IPS-NIHi7 (cell line): ENCODE measurements around the gene PAPOLA.
"Not testable (repeated sequence)": the region's sequence is repeated elsewhere in the genome, so short reads cannot be mapped to it uniquely, and the experiment has no call there.

Experiments
- DNase-seq: peaks from one replicate; pipeline ENCODE4 v3.0.0; 2012; ENCODE audit warnings: mixed read lengths; ENCODE audit errors: extremely low spot score

PAPOLA gene

DNA sequence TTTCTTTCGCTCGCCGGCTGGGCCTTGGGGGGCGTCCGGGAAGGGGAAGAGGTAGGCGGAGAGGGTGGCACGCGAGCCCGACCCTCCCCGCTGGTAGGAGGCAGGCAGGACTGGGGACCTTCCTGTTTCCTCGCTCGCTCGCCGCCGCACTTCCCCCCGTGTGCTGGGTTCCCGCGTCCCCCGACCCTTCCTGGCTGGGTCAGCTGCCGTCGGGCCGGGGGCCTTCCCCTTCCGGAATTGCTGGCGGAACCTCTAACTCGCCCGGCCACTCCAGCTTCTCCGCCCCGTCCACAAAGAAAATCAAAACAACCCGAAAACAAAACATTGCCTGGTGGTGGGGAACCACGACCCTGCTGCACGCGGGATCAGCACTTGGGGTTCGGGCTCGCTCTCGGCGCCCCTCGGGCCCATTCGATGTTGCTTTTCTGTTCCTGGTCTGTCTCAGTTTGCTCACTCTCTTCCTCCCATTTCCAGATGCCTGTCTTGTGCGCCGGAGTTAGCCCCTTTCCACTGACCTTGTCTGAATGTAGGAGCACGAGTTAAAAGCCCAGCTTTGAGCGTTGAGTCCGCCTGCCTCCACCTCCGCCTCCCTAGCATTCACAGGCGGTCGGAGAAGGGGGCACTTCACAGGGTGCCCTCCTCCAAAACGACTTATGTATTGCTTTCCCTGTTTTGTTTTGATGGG lies 581 bp downstream of the PAPOLA start:
- peak; percentile 67 for DNase-seq

DNA sequence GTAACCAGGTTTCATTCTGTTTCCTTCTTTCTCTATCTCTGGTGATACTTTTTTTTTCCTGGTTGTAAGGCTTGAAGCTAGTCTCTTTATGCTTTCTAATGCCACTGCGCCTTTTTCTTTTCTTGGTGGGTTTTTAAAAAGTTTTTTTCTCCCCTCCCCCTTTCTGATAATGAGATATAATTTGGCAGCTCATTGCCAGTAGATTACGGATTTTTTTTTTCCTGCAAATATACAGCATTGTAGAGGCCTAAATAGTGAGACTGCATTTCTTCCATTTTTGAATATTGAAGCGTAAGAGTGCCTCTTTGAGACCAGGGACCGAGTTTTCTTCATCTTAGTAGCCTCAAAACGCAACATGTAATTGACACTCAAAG lies 1.1 kb downstream of the PAPOLA start:
- no peak for DNase-seq

DNA sequence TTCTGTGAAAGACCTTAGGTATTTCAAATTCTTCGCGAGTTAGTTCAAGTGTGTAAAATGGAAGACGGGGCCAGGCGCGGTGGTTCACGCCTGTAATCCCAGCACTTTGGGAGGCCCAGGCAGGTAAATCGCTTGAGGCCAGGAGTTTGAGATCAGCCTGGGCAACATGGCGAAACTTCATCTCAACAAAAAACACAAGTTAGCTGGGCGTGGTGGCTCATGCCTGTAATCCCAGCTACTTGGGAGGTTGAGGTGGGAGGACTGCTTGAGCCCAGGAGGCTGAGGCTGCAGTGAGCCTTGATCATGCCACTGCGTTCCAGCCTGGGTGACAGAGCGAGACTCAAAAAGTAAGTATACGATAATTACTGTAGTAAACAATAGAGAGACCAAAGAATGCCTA lies 2.2 kb downstream of the PAPOLA start:
- not testable (repeated sequence) for DNase-seq

DNA sequence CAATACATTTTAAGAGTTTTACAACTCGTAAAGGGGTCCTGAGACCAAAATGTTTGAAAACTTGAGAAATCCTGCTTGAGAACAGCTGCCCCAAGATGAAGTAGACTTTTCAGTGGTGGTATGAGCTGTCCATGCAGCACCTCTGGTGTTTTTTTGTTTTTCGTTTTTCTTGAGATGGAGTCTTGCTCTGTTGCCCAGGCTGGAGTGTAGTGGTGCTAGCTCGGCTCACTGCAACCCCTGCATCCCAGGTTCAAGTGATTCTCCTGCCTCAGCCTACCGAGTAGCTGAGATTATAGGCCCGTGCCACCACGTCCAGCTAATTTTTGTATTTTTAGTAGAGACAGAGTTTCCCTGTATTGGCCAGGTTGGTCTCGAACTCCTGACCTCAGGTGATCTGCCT lies 5.5 kb downstream of the PAPOLA start:
- DNase-seq = no peak

DNA sequence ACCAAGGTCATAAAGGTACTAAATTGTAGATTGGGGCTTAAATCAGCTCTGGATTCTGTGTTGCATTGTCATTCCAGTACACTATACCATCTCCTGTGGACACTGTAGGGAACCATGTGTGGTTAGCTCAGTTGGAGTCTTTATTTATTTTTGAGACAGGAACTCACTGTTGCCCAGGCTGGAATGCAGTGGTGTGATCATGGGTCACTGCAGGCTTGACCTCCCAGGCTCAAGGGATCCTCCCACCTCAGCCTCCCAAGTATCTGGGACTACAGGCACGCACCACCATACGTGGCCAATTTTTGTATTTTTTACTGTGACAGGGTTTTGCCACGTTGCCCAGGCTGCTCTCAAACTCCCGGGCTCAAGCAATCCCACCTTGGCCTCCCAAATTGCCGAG lies 6.7 kb downstream of the PAPOLA start:
- no peak for DNase-seq

DNA sequence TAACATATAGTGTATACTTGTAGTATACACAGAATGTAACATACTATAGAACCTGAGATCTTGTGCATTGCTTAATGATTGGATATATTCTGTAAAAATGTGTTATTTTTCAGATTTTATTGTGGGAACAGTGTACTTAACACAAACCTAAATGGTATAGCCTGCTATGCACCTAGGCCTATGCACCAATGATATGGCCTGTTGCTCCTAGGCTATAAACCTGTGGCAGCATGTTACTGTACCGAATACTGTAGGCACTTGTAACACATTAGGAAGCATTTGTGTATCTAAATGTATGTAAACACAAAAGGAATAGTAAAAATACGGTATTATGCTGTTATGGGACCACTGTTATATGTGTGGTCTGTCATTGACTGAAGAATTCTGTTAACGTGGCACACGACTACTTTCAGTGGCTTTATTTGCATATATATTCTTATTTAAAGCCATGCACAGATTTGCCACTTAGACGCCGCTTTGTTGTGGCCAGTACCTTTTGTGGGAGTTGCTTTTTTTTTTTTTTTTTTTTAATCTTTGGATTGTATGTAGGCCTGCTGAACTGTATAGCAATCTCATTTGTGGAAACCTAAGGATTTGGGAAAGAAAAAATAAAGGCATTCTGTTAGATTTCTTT lies 7.4 kb downstream of the PAPOLA start:
- DNase-seq = no peak

DNA sequence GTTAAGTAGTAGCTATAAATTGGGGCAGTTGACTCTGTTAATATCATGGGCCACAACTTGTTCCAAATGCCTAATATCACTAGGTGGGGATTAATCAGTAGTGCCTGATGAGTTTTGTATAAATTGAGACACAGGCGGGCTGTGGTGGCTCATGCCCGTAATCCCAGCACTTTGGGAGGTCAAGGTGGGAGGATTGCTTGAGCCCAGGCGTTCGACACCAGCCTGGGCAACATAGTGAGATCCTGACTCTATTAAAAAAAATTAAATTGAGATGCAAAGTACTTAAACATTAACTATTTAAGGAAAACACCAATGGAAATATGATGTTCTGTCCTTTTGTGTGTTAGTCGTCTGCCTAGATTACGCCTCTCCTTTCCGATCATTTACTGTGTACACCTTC lies 9.0 kb downstream of the PAPOLA start:
- no peak for DNase-seq

DNA sequence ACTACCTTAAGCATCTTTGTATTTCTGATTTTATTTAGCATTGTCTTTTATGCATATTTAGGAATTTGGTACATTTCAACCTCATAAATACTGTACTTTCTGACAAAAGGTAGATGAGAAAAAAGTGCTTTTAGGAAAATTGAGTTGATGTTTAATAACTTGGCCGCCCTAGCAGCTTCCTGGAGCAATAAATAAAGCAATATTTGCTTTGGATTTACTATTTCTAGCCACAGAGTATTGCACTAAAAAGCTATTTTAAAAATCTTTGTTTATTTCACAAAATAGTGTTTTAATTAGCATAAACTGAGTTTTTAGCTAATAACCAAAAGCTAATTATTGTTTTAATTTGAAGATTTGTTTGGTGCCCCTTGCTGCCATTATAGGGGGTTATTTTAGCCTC lies 9.5 kb downstream of the PAPOLA start:
- DNase-seq = no peak

DNA sequence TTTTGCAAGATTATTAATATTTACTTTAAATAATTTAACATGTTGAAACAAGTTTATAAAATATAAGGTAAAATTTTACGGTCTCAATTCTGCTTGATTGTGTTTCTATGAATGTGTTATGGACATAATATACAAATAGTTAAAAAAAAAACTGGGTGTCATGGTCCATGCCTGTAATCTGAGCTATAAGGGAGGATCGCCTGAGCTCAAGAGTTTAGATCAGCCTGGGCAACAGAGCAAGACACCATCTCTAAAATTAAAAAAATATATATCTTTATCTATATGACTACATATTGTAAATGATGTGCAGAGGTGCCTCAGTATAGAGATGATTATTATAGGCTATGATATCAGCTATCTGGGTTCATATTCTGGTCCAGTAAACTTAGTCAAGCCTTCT lies 9.9 kb downstream of the PAPOLA start:
- DNase-seq = no peak

DNA sequence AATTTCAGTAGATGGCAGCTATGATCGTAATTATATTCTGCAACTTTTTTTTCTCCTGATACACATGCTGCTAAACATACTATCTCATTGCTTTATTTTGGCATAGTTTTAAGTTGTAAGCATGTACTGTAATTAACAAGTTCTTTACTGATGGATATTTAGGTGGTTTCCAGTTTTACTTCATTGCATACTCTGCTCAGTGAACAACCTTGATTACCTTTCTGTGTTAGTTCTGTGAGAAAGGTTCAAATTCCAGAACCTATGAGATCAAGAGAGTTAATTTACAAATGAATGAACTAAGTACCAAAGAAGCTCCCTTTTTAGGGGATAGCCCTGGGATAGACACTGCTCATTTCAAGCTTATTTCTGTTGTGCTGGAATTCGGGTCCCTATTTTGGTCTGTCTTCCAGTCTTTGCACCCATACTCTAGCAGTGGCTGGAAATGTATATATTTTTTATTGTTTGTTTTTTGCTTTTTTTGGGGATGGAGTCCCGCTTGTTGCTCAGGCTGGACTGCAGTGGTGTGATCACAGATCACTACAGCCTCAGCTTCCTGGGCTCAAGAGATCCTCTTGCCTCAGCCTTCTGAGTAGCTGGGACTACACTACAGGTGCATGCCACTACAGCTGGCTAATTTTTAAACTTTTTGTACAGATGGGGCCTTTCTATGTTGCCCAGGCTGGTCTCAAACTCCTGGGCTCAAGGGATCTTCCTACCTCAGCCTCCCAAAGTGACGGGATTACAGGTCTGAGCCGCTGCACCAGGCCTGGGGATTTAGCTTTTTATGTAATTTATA lies 10.6 kb downstream of the PAPOLA start:
- peak; percentile 16 for DNase-seq

DNA sequence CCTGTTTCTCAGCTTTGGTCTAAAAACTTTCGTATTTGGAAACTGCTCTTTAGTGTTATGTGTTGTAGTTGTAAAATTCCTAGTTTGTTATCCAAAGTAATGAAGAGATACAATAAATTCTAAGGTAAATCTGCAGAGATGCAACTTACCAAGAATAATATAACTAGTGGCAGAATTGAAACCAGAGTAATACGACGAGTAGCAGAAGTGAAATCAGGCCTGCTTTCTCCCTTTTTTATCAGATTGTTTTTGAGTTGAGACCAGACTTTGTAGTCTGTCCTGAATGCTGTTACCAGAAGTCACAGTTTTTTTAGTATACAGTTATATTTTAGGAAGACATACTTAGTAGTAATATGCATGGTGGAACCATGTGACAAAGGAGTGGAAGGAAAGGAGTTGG lies 12.5 kb downstream of the PAPOLA start:
- DNase-seq = no peak

DNA sequence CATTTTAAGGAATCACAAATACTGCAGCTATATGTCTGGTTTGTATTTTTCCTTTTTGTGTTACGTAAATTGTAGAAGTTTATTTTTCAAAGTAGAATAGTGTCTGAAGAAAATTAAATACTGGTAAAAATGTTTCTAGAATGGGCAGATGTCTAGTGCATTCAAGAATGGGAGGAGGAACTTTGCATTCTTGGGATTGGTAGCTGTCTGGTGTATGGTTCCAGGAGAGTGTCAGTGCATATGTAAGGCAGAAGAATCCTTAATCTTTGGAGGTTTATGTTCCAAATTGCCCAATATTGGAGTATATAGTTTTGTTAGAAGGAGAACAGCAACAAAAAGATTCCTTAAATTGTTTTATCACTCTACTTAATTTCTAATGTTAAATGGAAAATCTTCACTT lies 13.5 kb downstream of the PAPOLA start:
- DNase-seq = no peak

DNA sequence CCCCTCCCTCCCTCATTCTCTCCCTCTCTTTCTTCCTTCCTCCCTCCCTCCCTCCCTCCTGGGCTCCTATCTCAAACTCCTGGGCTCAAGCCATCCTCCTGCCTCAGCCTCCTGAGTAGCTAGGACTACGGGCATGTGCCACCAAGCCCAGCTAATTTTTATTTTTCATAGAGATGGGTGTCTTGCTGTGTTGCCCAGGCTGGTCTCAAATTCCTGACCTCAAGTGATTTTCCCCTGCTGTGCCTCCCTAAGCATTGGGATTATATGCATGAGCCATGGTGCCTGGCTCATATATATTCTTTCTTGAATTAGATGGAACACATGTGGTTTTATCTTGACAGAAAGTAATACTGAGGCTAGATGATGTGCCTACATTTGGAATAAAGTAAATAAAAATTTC lies 14.2 kb downstream of the PAPOLA start:
- DNase-seq = no peak

DNA sequence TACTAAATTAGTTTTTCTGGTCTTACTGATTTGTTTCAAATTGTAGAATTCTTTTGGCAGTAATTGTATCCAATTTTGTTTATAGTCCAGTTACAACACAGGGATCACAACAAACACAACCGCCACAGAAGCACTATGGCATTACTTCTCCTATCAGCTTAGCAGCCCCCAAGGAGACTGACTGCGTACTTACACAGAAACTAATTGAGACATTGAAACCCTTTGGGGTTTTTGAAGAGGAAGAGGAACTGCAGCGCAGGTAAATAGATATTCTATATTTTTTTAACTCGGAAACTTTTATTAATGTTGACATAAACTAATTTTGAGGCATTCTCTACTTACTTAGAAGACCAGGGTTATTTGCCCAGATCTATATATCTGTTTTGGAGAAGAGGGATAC lies 17.8 kb downstream of the PAPOLA start:
- no peak for DNase-seq

DNA sequence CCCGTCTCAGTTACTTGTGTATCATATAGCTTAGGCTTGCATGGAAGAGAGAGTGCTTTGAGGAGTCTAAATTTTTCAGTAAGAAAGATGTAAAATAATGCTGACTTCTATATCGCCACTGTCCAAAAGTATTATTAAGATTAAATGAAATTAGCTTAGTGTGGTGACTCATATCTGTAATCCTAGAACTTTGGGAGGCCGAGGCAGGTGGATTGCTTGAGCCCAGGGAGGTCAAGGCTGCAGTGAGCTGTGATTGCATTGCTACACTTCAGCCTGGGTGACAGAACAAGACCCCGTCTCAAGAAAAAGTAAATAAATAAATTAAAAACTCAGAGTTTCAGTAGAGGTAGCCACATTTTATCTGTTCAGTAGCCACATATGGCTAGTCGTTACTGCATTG lies 23.3 kb downstream of the PAPOLA start:
- DNase-seq = no peak

DNA sequence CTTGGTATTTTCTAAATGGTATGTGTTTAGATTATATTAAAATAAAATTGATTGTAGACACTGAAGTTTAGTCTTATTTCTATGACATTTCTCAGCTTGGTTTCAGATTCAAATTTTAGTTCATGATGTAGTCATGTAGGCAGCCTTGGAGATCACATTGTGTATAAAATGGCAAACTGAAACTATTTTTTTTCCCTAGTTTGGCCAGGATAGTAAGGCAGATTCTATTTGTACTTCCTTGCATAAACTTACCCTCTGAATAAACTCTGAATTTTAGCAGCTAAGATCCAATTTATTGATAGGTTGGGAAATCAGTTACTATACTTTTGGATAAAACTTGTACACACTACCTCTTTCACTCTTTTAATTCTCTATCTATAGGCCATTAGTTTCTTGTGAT lies 30.4 kb downstream of the PAPOLA start:
- no peak for DNase-seq

DNA sequence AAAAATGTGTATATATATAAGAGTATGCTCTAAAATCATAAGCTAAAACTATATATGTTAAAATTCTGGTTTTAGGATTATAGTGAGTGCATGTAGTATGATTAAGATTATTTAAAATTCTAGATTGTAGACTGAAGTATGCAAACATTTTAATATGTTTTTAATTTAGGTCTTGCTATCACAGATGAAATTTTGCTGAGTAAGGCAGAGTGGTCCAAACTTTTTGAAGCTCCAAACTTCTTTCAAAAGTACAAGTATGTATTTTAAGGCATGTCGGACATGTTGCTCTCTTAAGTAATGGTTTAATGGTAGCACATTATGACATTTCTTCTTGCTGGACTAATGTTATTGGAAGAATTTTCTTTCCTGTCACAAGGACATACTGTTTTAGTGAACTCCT lies 34.6 kb downstream of the PAPOLA start:
- no peak for DNase-seq

DNA sequence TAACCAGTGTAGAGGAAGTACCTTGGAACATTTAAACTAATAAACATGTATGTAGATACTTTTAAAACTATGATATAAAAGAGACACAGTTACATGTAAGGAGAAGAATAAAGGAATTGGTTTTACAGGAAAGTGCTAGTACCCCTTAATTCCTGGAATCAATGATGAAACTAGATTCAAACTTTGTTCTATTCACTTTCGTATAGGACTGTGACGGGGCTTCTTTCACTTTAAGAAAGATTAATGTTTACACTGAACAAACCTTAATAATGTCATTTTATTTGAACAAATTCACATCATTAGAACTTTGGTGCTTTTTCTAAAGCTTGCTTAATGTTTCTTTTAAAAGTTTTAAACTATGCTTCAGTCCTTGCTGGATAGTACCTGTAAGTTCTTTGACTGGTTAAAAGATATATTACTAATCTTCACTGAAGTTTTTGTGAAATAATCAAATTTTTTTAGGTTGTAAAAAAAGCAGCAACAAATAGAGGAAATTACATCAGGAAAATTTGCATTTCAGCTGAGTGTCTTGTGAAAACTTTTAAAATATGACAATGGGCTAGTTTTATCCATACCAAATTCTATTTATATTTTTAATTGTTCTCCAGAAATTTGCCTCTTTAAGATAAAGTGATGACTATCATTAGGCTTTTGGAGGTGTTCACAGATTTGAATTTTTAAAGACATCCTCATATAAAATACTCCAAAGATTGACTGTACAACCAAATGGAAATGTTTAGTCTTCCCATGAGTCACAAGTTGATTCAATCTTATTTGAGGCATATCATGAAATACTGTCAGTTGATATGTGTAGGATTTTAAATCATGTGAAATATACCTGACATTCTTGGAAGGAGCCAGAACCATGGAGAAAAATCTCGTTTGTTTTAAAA lies 36.2 kb downstream of the PAPOLA start:
- DNase-seq = no peak

DNA sequence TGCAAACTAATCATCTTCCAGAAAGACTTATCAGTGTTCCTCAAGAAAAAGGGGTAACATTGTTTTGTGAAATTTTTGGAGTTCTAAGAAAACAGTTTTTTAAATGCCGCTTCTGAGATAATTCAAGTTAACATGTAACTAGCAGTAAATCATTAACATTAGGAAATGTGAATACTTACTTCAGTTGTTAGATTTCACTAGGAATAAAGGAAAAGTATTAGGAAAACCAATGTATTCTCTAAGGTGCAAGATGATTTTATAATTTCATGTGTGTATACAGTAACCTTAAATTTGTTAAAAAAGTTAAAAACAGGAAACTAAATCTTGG lies 36.8 kb downstream of the PAPOLA start:
- no peak for DNase-seq

DNA sequence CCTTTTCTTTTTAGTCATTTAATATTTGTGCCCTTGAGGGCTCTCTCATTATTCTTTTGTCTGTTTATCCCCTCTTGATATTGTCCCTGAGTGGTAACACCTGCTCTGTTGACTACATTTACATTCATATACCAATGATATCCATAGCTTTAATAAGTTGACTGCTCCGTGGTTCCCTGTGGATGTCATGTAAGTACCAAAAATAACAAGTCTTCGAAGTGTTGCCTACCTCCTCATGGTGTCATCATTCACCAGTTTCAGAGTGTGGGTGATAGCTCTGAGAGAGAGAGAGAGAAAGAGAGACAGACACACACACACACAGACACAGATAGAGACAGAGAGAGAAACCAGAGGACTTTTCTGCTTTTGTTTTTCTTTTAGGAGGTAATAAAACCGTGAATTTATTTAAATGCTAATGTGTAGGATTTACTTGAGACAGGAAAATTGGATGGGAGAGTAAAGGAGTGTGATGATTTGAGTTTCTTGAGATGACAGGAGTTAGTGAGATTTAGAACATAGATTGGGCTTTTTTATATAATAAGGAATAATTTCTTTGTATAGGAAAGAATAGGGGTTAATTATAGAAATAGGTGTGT lies 52.2 kb downstream of the PAPOLA start:
- DNase-seq = no peak

DNA sequence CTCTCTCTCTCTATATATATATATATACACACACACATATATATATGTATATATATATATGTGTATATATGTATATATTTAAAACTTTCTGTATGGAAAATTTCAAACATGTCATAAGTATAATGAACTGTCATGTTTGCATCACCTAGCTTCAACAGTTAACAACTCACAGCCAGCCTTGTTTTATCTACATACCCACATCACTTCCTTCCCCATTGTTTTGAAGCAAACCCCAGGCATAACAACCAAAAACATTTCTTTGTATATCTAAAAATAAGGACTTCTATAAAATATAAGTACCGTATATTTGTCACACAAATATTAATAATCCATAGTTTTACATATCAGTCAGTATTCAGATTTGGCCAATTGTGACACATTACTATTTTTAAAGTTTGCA lies 57.4 kb downstream of the PAPOLA start:
- DNase-seq = no peak

DNA sequence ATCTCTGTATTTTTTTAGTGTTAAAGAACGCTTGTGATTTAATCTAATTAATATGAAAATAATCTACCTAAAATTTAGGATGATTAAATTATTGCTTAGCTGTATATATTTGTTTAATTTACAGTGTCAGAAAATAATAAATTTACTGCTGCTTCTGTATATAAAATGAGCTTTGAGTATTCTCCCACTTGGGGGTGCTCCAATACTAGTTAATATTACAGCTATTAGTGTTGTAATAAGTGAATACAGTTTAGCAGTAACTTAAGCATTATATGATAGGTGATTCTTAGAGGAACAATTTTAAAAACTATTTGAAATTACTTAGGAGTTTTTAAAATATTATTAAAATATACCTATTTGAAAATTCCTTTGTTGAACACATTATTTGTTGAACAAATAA lies 62.2 kb downstream of the PAPOLA start:
- DNase-seq = no peak
